ENCODE data around the gene MTSS2. TPM values are rescaled to one million over a fixed set of nuclear protein-coding genes. Genes with fewer than 3 reads are reported as not detected.

Gene MTSS2
- total RNA-seq = under 1 TPM; 0.11 to 0.67 TPM

GRCh38 chr16:70685938-70686375 is at the start of gene MTSS2:
Gene MTSS2 (minus strand): TSS chr16:70686053. CDS start chr16:70685791, 262 bp downstream.
- Mint-ChIP-seq H3K4me3 (no peak within 1 kb of the TSS), H3K27ac (no peak within 1 kb of the TSS), H3K9me3 (no peaks in the 10 kb centered on the region)

GRCh38 chr16:70735141-70735979 is 49.5 kb upstream of the MTSS2 start:
- no peak overlapping the region for H3K4me3 Mint-ChIP-seq
- no peaks in the 10 kb centered on the region for H3K27me3 Mint-ChIP-seq
- peak overlapping the region; percentile 5 for H3K27ac Mint-ChIP-seq
- no peaks in the 10 kb centered on the region for H3K9me3 Mint-ChIP-seq
- H3K36me3 Mint-ChIP-seq (ENCODE audit: low read depth) = peaks cover 50% of the 10 kb centered on the region
- no peak for ATAC-seq (replicated peaks)
- peaks cover 18% of the 10 kb centered on the region for H3K4me1 Mint-ChIP-seq

More at GRCh38 chr16:70685938-70686375, at the start of gene MTSS2:
- Mint-ChIP-seq H3K4me1 (no peaks in the 10 kb centered on the region), H3K36me3 (ENCODE audit: low read depth) (no peaks in the 10 kb centered on the region), H3K27me3 (peaks cover 3% of the 10 kb centered on the region)
- ATAC-seq (replicated peaks) = no peak

- H3K27me3 Mint-ChIP-seq = no peaks in the 10 kb centered on the region
- peak overlapping the region; percentile 5 for H3K27ac Mint-ChIP-seq
- no peak overlapping the region for H3K4me3 Mint-ChIP-seq
Observed at GRCh38 chr16:70734522-70735095, 48.8 kb upstream of the MTSS2 start.

GRCh38 chr16:70730944-70731343 is 45.1 kb upstream of the MTSS2 start:
- no peak overlapping the region for H3K4me3 Mint-ChIP-seq
- H3K36me3 Mint-ChIP-seq (ENCODE audit: low read depth) = peaks cover 55% of the 10 kb centered on the region

More at GRCh38 chr16:70734522-70735095, 48.8 kb upstream of the MTSS2 start:
- Mint-ChIP-seq H3K36me3 (ENCODE audit: low read depth) (peaks cover 57% of the 10 kb centered on the region), H3K9me3 (no peaks in the 10 kb centered on the region), H3K4me1 (peaks cover 18% of the 10 kb centered on the region)
- ATAC-seq (replicated peaks) = no peak

GRCh38 chr16:70730031-70730430 is 44.2 kb upstream of the MTSS2 start:
- ATAC-seq (replicated peaks) = no peak
- H3K4me3 Mint-ChIP-seq = no peak overlapping the region
- no peaks in the 10 kb centered on the region for H3K4me1 Mint-ChIP-seq
- H3K9me3 Mint-ChIP-seq = no peaks in the 10 kb centered on the region
- no peaks in the 10 kb centered on the region for H3K27me3 Mint-ChIP-seq
- peak overlapping the region; percentile 7 for H3K27ac Mint-ChIP-seq
- peaks cover 54% of the 10 kb centered on the region for H3K36me3 Mint-ChIP-seq (ENCODE audit: low read depth)

More at GRCh38 chr16:70730944-70731343, 45.1 kb upstream of the MTSS2 start:
- ATAC-seq (replicated peaks) = no peak
- Mint-ChIP-seq H3K27ac (peak overlapping the region; percentile 21), H3K9me3 (no peaks in the 10 kb centered on the region), H3K4me1 (no peaks in the 10 kb centered on the region), H3K27me3 (no peaks in the 10 kb centered on the region)

- ATAC-seq (replicated peaks) = no peak
- no peaks in the 10 kb centered on the region for H3K4me1 Mint-ChIP-seq
- peak overlapping the region; percentile 7 for H3K27ac Mint-ChIP-seq
- H3K4me3 Mint-ChIP-seq = no peak overlapping the region
- no peaks in the 10 kb centered on the region for H3K9me3 Mint-ChIP-seq
- H3K27me3 Mint-ChIP-seq = no peaks in the 10 kb centered on the region
- peaks cover 47% of the 10 kb centered on the region for H3K36me3 Mint-ChIP-seq (ENCODE audit: low read depth)
Observed at GRCh38 chr16:70729292-70729691, 43.4 kb upstream of the MTSS2 start.

- Mint-ChIP-seq H3K27me3 (no peaks in the 10 kb centered on the region), H3K4me3 (no peak overlapping the region), H3K27ac (no peak overlapping the region), H3K9me3 (no peaks in the 10 kb centered on the region), H3K4me1 (no peaks in the 10 kb centered on the region), H3K36me3 (ENCODE audit: low read depth) (peaks cover 48% of the 10 kb centered on the region)
- no peak for ATAC-seq (replicated peaks)
Observed at GRCh38 chr16:70728150-70728549, 42.3 kb upstream of the MTSS2 start.

- no peak overlapping the region for H3K27ac Mint-ChIP-seq
- no peaks in the 10 kb centered on the region for H3K27me3 Mint-ChIP-seq
- peaks cover 49% of the 10 kb centered on the region for H3K36me3 Mint-ChIP-seq (ENCODE audit: low read depth)
- H3K4me3 Mint-ChIP-seq = no peak overlapping the region
- no peak for ATAC-seq (replicated peaks)
- no peaks in the 10 kb centered on the region for H3K4me1 Mint-ChIP-seq
- no peaks in the 10 kb centered on the region for H3K9me3 Mint-ChIP-seq
Observed at GRCh38 chr16:70726892-70727361, 41.1 kb upstream of the MTSS2 start.

- no peak for ATAC-seq (replicated peaks)
- Mint-ChIP-seq H3K4me3 (no peak overlapping the region), H3K9me3 (no peaks in the 10 kb centered on the region), H3K27me3 (no peaks in the 10 kb centered on the region), H3K27ac (no peak overlapping the region), H3K4me1 (no peaks in the 10 kb centered on the region), H3K36me3 (ENCODE audit: low read depth) (peaks cover 48% of the 10 kb centered on the region)
Observed at GRCh38 chr16:70725912-70726828, 40.3 kb upstream of the MTSS2 start.

GRCh38 chr16:70725024-70725911 is 39.4 kb upstream of the MTSS2 start:
- Mint-ChIP-seq H3K4me3 (no peak overlapping the region), H3K27ac (no peak overlapping the region), H3K27me3 (no peaks in the 10 kb centered on the region), H3K9me3 (no peaks in the 10 kb centered on the region), H3K4me1 (peaks cover 5% of the 10 kb centered on the region), H3K36me3 (ENCODE audit: low read depth) (peaks cover 51% of the 10 kb centered on the region)
- no peak for ATAC-seq (replicated peaks)

GRCh38 chr16:70724146-70725023 is 38.5 kb upstream of the MTSS2 start:
- ATAC-seq (replicated peaks) = no peak
- Mint-ChIP-seq H3K4me3 (no peak overlapping the region), H3K27me3 (no peaks in the 10 kb centered on the region), H3K4me1 (peaks cover 5% of the 10 kb centered on the region), H3K27ac (no peak overlapping the region), H3K9me3 (no peaks in the 10 kb centered on the region), H3K36me3 (ENCODE audit: low read depth) (peaks cover 51% of the 10 kb centered on the region)

- Mint-ChIP-seq H3K9me3 (no peaks in the 10 kb centered on the region), H3K4me3 (no peak overlapping the region), H3K27me3 (no peaks in the 10 kb centered on the region), H3K36me3 (ENCODE audit: low read depth) (peaks cover 49% of the 10 kb centered on the region), H3K27ac (no peak overlapping the region), H3K4me1 (peaks cover 5% of the 10 kb centered on the region)
- no peak for ATAC-seq (replicated peaks)
Observed at GRCh38 chr16:70723740-70724145, 37.9 kb upstream of the MTSS2 start.

Data from activated T-helper 17 cell treated with anti-CD3 and anti-CD28 coated beads, Interleukin-2, amount 50 U/mL, for 72 hours (primary cell).